Smooth muscle cell (in vitro differentiated cells): ENCODE data around the gene CD86. TPM values are rescaled to one million over a fixed set of nuclear protein-coding genes. Genes with fewer than 3 reads are reported as not detected.
A peak's percentile ranks its signal among the peaks of the same experiment; 100 is the strongest.
"Not testable (repeated sequence)": the region's sequence is repeated elsewhere in the genome, so short reads cannot be mapped to it uniquely, and the experiment has no call there.

Experiments used
- DNase-seq: peaks from one replicate; lab custom pipeline; 2025; ENCODE audit not compliant: unreplicated experiment; lab: John Stamatoyannopoulos, UW
- H2AFZ ChIP-seq: fragments of 200-600 bp; sonication (generic); 2 replicates; pipeline ENCODE4 v1.6.0; 2016; ENCODE audit warnings: antibody characterized with exemption, low read depth, mild to moderate bottlenecking
- H3F3A ChIP-seq: fragments of 200-600 bp; sonication (generic); 2 replicates; pipeline ENCODE4 v1.6.0; 2017; ENCODE audit warnings: antibody characterized with exemption, low read depth
- H3K27ac ChIP-seq: fragments of 200-600 bp; sonication (generic); 2 replicates; pipeline ENCODE4 v1.5.1; 2016; ENCODE audit warnings: low read depth, mild to moderate bottlenecking
- H3K27me3 ChIP-seq: fragments of 200-600 bp; sonication (generic); 2 replicates; pipeline ENCODE4 v1.6.1; 2016; ENCODE audit warnings: low read depth, mild to moderate bottlenecking
- H3K36me3 ChIP-seq: fragments of 200-600 bp; sonication (generic); 2 replicates; pipeline ENCODE4 v1.5.1; 2016; ENCODE audit warnings: low read depth
- H3K4me1 ChIP-seq: fragments of 200-600 bp; sonication (generic); 2 replicates; pipeline ENCODE4 v1.5.1; 2016; ENCODE audit warnings: low read depth
- H3K4me2 ChIP-seq: fragments of 200-600 bp; sonication (generic); 2 replicates; pipeline ENCODE4 v1.6.0; 2016; ENCODE audit warnings: mild to moderate bottlenecking
- H3K4me3 ChIP-seq: fragments of 200-600 bp; sonication (generic); 2 replicates; pipeline ENCODE4 v1.5.1; 2016; ENCODE audit warnings: mild to moderate bottlenecking
- H3K79me2 ChIP-seq: fragments of 200-600 bp; sonication (generic); 2 replicates; pipeline ENCODE4 v1.6.0; 2016; ENCODE audit warnings: low read depth, mild to moderate bottlenecking
- H3K9ac ChIP-seq: fragments of 200-600 bp; sonication (generic); 2 replicates; pipeline ENCODE4 v1.6.0; 2016; ENCODE audit warnings: low read depth
- H3K9me3 ChIP-seq: fragments of 200-600 bp; sonication (generic); replicated peaks from 2 replicates; pipeline ENCODE4 v1.5.1; 2016; ENCODE audit warnings: low read depth
- H4K20me1 ChIP-seq: fragments of 200-600 bp; sonication (generic); 2 replicates; pipeline ENCODE4 v1.6.0; 2016; ENCODE audit warnings: low read depth
- WGBS: methylation state at CpG from one replicate; pipeline ENCODE4 v1.1.7; 2016; ENCODE audit warnings: low lambda C conversion rate; 5-methylcytosine and 5-hydroxymethylcytosine counted together
- polyA plus RNA-seq: library from polyadenylated mRNA; unstranded; fragments of >200 nt; fragmentation: Nextera tagmentation; extraction: Ambion mirVana; gene quantifications from 2 replicates; pipeline ENCODE4 v1.2.1, GENCODE V29; 2016
- total RNA-seq: library from RNA; depleted of rRNA; stranded (reverse); fragments of >200 nt; gene quantifications from 2 replicates; pipeline ENCODE4 v1.2.3, GENCODE V29; 2014
- TF ChIP-seq, protein P1 (sequence below): fragments of 200-600 bp; sonication (generic); IDR thresholded peaks from 2 replicates; pipeline ENCODE4 v1.5.1; 2017; ENCODE audit warnings: borderline replicate concordance, mild to moderate bottlenecking, antibody characterized with exemption; ENCODE audit not compliant: insufficient read depth, poor library complexity, severe bottlenecking

CD86 gene
- total and polyA plus RNA-seq, 2 experiments from 2014 or later, result not detected

DNA sequence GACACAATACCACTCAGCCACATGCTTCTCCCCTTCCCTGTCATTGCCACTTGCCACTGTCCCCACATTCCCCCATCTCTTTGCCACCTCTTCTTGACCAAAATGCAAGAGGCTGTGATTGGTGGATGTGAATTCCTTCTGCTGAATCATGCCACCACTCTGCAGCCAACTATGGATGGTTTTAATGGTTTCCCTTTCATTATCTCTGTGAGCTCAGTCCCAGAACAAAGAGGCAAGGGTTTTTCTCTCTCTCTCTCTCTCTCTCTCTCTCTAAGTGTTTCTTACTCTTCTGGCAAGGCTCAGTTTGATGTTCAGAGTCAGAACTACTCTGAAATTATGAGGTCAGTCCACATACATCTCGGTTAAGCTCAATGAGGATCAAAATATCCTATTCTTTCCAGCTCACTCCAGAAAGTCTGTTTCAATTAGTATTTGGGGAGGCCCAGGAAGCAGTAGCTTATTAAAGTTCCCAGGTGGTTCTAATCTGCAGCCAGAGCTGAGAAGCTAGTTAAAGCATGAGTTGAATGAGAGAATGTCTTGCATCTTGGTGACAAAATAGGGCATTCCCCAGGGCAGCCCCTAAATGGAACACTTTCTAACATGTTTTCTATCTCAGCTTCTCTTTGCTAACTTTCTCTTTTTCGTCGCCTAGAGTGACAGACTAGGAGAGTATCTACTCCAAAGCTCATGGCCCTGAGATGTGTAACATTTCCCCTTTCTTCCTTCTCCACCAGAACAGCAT is 24.6 kb upstream of the CD86 start:
- Histone ChIP-seq H3K9ac (no peak overlapping the region), H3F3A (no peaks in the 10 kb centered on the region), H3K4me2 (no peak overlapping the region), H2AFZ (peak overlapping the region; percentile 42), H3K27me3 (no peaks in the 10 kb centered on the region), H3K9me3 (no peaks in the 10 kb centered on the region), H3K79me2 (no peaks in the 10 kb centered on the region), H4K20me1 (no peaks in the 10 kb centered on the region), H3K4me3 (no peak overlapping the region), H3K4me1 (no peaks in the 10 kb centered on the region), H3K36me3 (no peaks in the 10 kb centered on the region), H3K27ac (no peak overlapping the region)
- 86% methylated on average over 3 of the region's 3 CpGs for WGBS
- TF ChIP-seq, protein P1, sequence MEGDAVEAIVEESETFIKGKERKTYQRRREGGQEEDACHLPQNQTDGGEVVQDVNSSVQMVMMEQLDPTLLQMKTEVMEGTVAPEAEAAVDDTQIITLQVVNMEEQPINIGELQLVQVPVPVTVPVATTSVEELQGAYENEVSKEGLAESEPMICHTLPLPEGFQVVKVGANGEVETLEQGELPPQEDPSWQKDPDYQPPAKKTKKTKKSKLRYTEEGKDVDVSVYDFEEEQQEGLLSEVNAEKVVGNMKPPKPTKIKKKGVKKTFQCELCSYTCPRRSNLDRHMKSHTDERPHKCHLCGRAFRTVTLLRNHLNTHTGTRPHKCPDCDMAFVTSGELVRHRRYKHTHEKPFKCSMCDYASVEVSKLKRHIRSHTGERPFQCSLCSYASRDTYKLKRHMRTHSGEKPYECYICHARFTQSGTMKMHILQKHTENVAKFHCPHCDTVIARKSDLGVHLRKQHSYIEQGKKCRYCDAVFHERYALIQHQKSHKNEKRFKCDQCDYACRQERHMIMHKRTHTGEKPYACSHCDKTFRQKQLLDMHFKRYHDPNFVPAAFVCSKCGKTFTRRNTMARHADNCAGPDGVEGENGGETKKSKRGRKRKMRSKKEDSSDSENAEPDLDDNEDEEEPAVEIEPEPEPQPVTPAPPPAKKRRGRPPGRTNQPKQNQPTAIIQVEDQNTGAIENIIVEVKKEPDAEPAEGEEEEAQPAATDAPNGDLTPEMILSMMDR, result no peak
- no peak for DNase-seq

- Histone ChIP-seq H3K79me2 (no peaks in the 10 kb centered on the region), H3K4me1 (no peaks in the 10 kb centered on the region), H3K4me3 (no peak overlapping the region), H2AFZ (peak overlapping the region; percentile 42), H3K9ac (no peak overlapping the region), H3K27me3 (no peaks in the 10 kb centered on the region), H3K9me3 (no peaks in the 10 kb centered on the region), H3F3A (no peaks in the 10 kb centered on the region), H3K36me3 (no peaks in the 10 kb centered on the region), H3K4me2 (no peak overlapping the region), H3K27ac (no peak overlapping the region), H4K20me1 (no peaks in the 10 kb centered on the region)
- TF ChIP-seq, protein P1, result no peak
- no peak for DNase-seq
- 88% methylated on average over 1 of the region's 1 CpG for WGBS
These were observed 24.1 kb upstream of the CD86 start for GRCh38 chr3:122031123-122031468.

- no peak overlapping the region for H2AFZ ChIP-seq
- TF ChIP-seq, protein P1, result no peak
These were observed 22.6 kb upstream of the CD86 start for GRCh38 chr3:122032531-122032930.

DNA sequence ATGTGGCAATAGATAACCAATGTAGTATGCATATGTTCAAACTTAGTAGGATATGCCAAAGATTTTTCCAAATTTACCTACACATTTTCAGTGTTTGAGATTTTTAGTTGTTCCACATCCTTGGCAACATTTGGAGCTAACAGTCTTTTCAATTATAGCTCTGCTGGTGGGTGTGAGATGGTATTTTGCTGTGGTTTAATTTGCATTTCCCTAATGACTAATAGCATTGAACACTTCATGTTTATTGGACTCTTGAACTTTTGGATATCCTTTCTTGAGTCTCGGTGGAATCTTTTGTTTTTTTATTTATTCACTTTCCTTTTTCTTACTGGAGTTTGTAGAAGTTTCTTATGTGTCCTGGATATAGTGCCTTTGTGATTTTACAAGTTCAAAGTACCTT is 22.1 kb upstream of the CD86 start:
- H3F3A ChIP-seq, result no peaks in the 10 kb centered on the region
- no peaks in the 10 kb centered on the region for H3K27me3 ChIP-seq
- 79% methylated on average over 1 of the region's 1 CpG for WGBS
- H3K9ac ChIP-seq, result no peak overlapping the region
- H2AFZ ChIP-seq, result no peak overlapping the region
- no peaks in the 10 kb centered on the region for H4K20me1 ChIP-seq
- no peaks in the 10 kb centered on the region for H3K36me3 ChIP-seq
- DNase-seq, result no peak
- no peaks in the 10 kb centered on the region for H3K4me1 ChIP-seq
- no peak overlapping the region for H3K4me3 ChIP-seq
- no peaks in the 10 kb centered on the region for H3K79me2 ChIP-seq
- H3K27ac ChIP-seq, result no peak overlapping the region
- TF ChIP-seq, protein P1, result no peak
- H3K9me3 ChIP-seq, result no peaks in the 10 kb centered on the region
- no peak overlapping the region for H3K4me2 ChIP-seq

More at GRCh38 chr3:122032531-122032930, 22.6 kb upstream of the CD86 start:
- Histone ChIP-seq H3K4me1 (no peaks in the 10 kb centered on the region), H3K4me3 (no peak overlapping the region), H3K9me3 (no peaks in the 10 kb centered on the region), H4K20me1 (no peaks in the 10 kb centered on the region), H3K79me2 (no peaks in the 10 kb centered on the region), H3K36me3 (no peaks in the 10 kb centered on the region), H3K9ac (no peak overlapping the region), H3K27me3 (no peaks in the 10 kb centered on the region), H3K27ac (no peak overlapping the region), H3K4me2 (no peak overlapping the region), H3F3A (no peaks in the 10 kb centered on the region)
- 86% methylated on average over 1 of the region's 1 CpG for WGBS
- no peak for DNase-seq

DNA sequence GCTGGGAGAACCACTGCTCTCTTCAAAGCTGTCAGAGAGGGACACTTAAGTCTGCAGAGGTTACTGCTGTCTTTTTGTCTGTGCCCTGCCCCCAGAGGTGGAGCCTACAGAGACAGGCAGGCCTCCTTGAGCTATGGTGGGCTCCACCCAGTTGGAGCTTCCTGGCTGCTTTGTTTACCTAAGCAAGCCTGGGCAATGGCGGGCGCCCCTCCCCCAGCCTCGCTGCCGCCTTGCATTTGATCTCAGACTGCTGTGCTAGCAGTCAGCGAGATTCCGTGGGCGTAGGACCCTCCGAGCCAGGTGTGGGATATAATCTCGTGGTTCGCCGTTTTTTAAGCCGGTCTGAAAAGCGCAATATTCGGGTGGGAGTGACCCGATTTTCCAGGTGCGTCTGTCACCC is 7.9 kb upstream of the CD86 start:
- not testable (repeated sequence) for H3K79me2 ChIP-seq, H3K9me3 ChIP-seq, H2AFZ ChIP-seq, DNase-seq, H3K4me3 ChIP-seq, H4K20me1 ChIP-seq, H3K36me3 ChIP-seq, H3K9ac ChIP-seq, H3F3A ChIP-seq, H3K27ac ChIP-seq, H3K4me1 ChIP-seq, H3K27me3 ChIP-seq, H3K4me2 ChIP-seq
- WGBS, result 81% methylated on average over 15 of the region's 16 CpGs
